Kidney tubule cell (primary cell): ENCODE measurements around the gene SLC38A5.
A peak's percentile ranks its signal among the peaks of the same experiment; 100 is the strongest.
"Not testable (repeated sequence)": the region's sequence is repeated elsewhere in the genome, so short reads cannot be mapped to it uniquely, and the experiment has no call there.

Source experiments
- DNase-seq: peaks from one replicate; pipeline ENCODE4 v3.0.0-alpha.2; 2018; ENCODE audit warnings: low spot score

SLC38A5 gene

GRCh38 chrX:48470110-48470832 is at the start of gene SLC38A5:
SLC38A5 (minus strand) TSS chrX:48470260; CDS start chrX:48467924, 2,336 bp downstream.
- DNase-seq: no peak

- DNase-seq: not testable (repeated sequence)
Observed at GRCh38 chrX:48519481-48519880, 49.4 kb upstream of the SLC38A5 start.

GRCh38 chrX:48516987-48517386 is 46.9 kb upstream of the SLC38A5 start:
- DNase-seq: no peak

- DNase-seq: no peak
Observed at GRCh38 chrX:48516285-48516684, 46.2 kb upstream of the SLC38A5 start.

- no peak for DNase-seq
Observed at GRCh38 chrX:48515842-48516241, 45.8 kb upstream of the SLC38A5 start.

- DNase-seq: no peak
Observed at GRCh38 chrX:48514868-48515460, 44.9 kb upstream of the SLC38A5 start.

GRCh38 chrX:48514126-48514806 is 44.2 kb upstream of the SLC38A5 start:
- DNase-seq: no peak

- no peak for DNase-seq
Observed at GRCh38 chrX:48513670-48514069, 43.6 kb upstream of the SLC38A5 start.

GRCh38 chrX:48512371-48512935 is 42.4 kb upstream of the SLC38A5 start:
- no peak for DNase-seq

GRCh38 chrX:48511560-48511959 is 41.5 kb upstream of the SLC38A5 start:
- DNase-seq: peak; percentile 39

GRCh38 chrX:48509619-48510018 is 39.6 kb upstream of the SLC38A5 start:
- DNase-seq: no peak

- DNase-seq: no peak
Observed at GRCh38 chrX:48509245-48509590, 39.2 kb upstream of the SLC38A5 start.

GRCh38 chrX:48508400-48509244 is 38.6 kb upstream of the SLC38A5 start, which contains the start of gene PORCN:
PORCN (plus strand) TSS chrX:48508992; CDS start chrX:48509821, 829 bp downstream.
- peak; percentile 64 for DNase-seq

GRCh38 chrX:48507246-48507645 is 37.2 kb upstream of the SLC38A5 start:
- DNase-seq: no peak

GRCh38 chrX:48505481-48505880 is 35.4 kb upstream of the SLC38A5 start:
- DNase-seq: peak; percentile 57

GRCh38 chrX:48504261-48504660 is 34.2 kb upstream of the SLC38A5 start:
- DNase-seq: no peak

GRCh38 chrX:48498374-48498809 is 28.3 kb upstream of the SLC38A5 start:
- DNase-seq: peak; percentile 97

GRCh38 chrX:48497871-48498270 is 27.8 kb upstream of the SLC38A5 start:
- DNase-seq: no peak

- DNase-seq: peak; percentile 41
Observed at GRCh38 chrX:48496660-48497059, 26.6 kb upstream of the SLC38A5 start.

- peak; percentile 55 for DNase-seq
Observed at GRCh38 chrX:48493890-48494364, 23.9 kb upstream of the SLC38A5 start.

GRCh38 chrX:48492293-48492910 is 22.3 kb upstream of the SLC38A5 start:
- DNase-seq: peak; percentile 50
